Stimulated activated naive CD4-positive, alpha-beta T cell (primary cell): ENCODE data around the gene VSIG10L.

Experiments
- DNase-seq, 6 experiments: peaks; one replicate each; lab custom pipeline; 2025; lab: John Stamatoyannopoulos, UW

VSIG10L gene

DNA sequence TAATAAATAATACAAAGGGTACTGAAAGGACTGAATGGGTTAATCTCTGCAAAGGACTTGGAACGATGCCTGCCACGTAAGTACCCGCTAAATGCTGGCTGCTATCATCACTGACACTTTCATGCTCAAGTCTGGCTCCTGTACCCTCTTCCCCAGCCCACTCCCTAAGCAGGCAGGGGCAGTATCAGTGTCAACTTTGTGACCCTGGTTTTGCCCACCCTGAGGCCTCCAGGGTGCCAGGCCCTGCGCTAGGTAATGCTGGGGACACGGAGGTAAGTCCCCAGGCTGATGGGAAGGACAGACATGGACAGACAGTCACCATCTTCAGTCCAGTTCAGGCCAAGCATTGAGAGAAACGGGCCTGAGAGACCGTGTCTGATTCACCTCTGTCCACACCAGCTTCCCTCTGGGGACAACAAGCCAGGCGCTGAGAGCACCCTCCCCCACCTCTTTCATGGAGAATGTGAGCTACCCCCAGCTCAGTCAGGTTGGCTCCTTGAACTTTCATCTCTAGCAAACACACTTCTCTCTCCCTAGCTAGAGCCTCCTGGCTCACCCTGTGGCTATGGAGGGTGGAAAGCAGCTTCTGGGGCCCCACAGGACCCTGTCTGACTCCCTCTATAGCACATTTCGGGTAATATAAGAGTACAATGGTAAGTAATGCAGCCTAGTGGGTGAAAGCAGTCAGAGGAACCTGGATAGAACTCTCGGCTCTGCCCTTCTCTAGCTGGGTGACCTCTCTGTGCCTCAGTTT is 23.4 kb upstream of the VSIG10L start:
- DNase-seq = peak in 3 of 6 experiments; percentile 26 to 60 (median 27)

DNA sequence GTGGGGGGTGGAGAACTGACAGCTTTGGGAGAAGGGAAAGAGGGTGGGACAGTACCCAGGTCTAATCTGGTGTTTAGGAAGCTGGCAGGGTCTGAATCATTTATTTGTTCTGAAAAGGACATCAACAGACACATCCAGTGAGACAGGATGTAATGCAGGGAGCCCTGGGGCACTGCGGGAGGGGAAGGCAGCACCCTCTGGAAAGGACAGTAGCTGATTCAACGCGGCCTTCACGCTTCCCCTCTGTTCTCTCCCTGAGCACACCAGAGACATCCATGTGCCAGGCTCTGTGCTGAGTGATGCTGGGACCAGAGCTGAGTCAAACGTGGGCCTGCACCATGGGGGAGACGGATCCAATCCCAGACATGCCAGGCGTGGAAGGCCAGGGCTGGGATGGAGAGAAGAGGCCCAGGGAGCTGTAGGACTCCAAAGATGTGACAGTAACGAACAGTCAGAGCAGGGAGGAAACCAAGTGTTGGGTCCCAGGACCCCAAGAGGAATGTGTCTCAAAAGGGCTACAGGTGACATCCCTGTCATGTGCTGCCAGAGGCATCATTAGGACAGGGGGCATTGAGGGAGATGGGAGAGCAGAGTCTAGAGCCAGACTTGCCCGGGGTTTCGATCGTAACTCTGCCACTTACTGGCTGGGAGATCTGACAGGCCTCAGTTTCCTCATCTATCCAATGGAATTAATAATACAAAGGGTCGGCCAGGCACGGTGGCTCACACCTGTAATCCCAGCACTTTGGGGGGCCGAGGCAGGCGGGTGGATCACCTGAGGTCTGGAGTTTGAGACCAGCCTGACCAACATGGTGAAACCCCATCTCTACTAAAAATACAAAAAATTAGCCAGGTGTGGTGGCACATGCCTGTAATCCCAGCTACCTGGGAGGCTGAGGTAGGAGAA is 22.5 kb upstream of the VSIG10L start:
- no peak for DNase-seq

GRCh38 chr19:51361239-51361638 is 19.3 kb upstream of the VSIG10L start:
- no peak for DNase-seq

- DNase-seq = no peak
Measured at GRCh38 chr19:51359294-51359693, 17.4 kb upstream of the VSIG10L start.

DNA sequence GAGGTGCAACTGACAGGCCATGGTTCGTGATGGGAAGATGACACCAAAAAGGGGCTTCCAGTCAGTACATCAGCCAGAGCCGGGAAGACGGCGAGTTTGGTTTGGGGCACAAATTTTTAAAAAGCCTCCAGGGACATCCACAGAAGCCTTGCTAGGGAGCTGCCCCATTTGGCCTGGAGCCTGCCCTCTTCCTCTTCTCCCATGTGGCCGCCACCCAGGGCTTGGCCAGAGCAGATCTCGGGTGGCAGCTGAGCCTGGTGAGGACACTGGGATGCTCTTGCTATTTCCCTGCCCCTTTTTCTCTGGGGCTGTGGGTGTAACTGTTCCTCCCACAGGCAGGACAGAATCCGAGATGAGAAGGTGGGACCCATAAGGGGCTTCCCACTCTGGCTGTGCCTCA is 16.0 kb upstream of the VSIG10L start:
- no peak for DNase-seq

DNA sequence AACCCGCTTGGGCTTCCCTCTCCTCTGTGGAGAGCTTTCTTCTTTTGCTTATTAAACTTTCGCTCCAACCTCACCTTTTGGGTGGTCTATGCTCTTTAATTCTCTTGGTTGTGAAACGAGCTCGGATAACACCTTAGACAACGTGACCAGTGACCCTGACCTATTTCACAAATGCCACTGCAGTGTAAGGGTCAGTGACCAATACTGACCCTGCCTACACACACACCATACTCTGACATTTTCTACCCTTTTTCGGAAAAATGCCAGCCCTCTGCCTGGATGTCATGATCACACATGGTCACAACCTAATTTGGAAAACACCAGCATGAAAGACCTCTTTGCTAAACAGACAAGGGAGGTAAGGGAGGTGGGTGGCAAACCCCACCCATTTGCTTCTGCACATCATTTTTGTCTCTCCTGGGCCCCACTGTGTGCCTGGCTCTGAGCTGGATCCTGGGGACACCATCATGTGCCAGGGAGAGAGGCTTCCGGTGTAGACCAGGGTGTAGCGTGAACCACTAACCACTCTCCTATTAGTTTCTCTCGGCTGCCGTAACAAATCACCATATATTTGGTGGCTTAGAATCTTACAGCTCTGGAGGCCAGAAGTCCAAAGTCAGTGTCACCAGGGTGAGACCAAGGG is 14.3 kb upstream of the VSIG10L start:
- DNase-seq = no peak

- peak; percentile 6 to 63 (median 46) for DNase-seq
Measured at GRCh38 chr19:51354742-51355148, 12.8 kb upstream of the VSIG10L start.

DNA sequence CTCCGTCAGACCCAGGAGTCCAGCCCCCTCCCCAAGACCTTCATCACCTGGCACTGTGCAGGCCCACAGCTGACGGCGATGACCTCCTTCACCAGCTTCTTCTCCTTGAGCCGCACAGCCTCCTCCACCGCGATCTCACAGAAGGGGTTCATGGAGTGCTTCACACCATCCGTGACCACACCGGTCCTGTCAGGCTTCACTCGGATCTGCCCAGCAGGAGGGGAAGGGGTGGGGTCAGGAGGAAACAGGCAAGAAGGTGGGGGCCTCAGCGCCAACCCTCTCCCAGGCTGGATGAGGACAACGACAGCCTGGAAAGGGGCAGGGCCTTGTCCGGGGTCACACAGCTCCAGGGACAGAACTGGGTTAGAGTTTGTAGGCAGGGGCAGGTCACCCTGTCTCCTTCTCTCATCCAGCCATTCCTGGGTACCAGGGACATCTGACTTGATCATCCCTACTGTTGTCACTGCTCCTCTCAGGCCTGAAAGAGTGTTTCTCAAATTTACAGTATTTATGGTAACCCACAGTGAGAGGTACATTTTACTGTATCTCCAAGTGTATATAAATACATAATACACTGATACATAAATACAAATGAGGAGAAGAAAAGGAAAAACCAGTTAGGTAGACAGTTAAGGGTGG is 12.3 kb upstream of the VSIG10L start:
- no peak for DNase-seq

DNA sequence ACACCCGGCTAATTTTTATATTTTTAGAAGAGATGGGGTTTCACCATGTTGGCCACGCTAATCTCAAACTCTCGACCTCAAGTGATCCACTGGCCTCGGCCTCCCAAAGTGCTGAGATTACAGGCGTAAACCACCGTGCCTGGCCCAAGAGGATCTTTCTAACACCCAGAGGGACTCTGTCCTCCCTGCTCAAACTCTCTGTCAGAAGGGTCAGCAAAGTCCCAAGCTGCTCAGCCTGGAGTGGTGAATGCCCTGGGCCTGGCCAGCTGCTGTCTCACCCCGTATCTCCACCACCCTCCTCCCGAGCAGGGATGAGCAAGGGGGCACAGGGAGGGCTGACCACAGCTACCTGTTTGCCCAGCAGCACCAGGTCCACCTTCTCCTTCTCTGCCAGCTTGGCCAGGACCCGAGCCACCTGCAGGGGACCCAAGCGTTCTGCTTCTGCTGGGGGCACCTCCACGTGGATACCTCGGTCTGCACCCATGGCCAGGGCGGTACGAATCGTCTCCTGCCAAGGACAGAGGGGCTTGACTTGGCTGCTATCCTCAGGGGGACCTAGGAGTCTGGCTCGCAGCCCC is 10.9 kb upstream of the VSIG10L start:
- DNase-seq = no peak

GRCh38 chr19:51351266-51351990 is 9.5 kb upstream of the VSIG10L start:
- no peak for DNase-seq

- no peak for DNase-seq
Measured at GRCh38 chr19:51347209-51347928, 5.4 kb upstream of the VSIG10L start.

- no peak for DNase-seq
Measured at GRCh38 chr19:51346742-51347141, 4.8 kb upstream of the VSIG10L start.

- DNase-seq = no peak
Measured at GRCh38 chr19:51345076-51345620, 3.2 kb upstream of the VSIG10L start.

- no peak for DNase-seq
Measured at GRCh38 chr19:51342631-51343569, 961 bp upstream of the VSIG10L start.

- peak in 1 of 6 experiments; percentile 6 for DNase-seq
Measured at GRCh38 chr19:51341066-51341465, 873 bp downstream of the VSIG10L start.

DNA sequence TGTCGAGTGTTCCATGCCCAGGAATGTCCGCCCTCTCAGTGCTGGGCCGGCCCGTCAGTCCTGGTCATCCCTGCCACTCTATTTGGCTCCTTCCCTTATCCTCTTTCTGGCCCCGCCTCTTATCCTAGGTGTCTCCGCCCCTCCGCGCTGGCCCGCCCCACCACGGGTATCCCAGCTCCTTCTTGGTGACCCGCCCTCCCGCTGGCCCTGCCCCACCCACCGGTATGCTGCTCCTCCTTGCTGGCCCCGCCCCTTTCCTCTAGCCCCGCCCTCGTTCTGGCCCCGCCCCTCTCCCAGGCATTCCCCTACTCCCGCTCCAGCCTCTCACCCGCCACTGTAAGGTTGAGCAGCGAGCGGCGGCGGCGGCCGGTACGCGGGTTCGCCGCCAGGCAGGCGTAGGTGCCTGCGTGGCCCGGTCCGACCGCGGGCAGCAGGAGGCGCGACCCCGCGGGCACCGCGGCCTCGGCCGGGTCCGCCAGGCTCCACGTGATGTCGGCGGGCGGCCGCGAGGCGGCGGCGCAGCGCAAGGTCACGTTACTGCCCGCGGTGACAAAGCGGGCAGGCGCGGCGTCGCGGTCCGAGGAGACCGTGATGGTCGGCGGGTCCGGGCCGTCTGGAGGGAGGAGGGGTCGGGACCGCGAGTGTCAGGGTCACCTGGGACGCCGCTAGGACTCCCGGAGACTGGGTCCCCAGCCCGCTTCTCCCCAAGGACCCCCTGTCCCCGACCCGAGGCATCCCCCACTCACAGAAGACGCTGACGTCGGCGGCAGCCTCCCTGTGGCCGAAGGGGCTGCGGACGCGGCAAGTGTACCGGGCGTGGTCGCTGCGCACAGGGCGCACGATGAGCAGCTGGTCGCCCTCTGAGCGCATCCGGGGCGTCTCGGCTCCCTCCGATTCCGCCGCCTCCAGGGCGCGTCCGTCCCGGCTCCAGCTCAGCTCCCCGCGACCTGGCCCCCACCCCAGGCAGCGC is 2.0 kb downstream of the VSIG10L start:
- DNase-seq = peak; percentile 36 to 86 (median 69)

- no peak for DNase-seq
Measured at GRCh38 chr19:51339313-51339686, 2.6 kb downstream of the VSIG10L start.
